A549 (cell line): ENCODE data around the gene CCDC150. TPM values are rescaled to one million over a fixed set of nuclear protein-coding genes. Genes with fewer than 3 reads are reported as not detected.
"Not testable (repeated sequence)": the region's sequence is repeated elsewhere in the genome, so short reads cannot be mapped to it uniquely, and the experiment has no call there.

ENCODE experiments used
- ATAC-seq, 2 experiments: fragments of 200-7000 bp in 1 of 2; fragments of >200 bp in 1 of 2; cut with Nextera tagmentation in 1 of 2; cut with Tn5 transposase in 1 of 2; 3 replicates each; pipeline versions ENCODE4 v1.8.0 to v1.9.1; 2018 to 2020; ENCODE audit warnings: mild to moderate bottlenecking in 1 of 2, moderate library complexity in 1 of 2
- CTCF ChIA-PET: fragments of 300-600 bp; sonication (Branson Sonifier 250); formaldehyde crosslinking; extraction: SDS; loops from one replicate; lab custom pipeline; 2021; ENCODE audit warnings: antibody characterized with exemption, inconsistent platforms; lab: Yijun Ruan, JAX
- POLR2A ChIA-PET: fragments of 350-600 bp; formaldehyde crosslinking; extraction: SDS; loops from one replicate; lab custom pipeline; 2021; ENCODE audit warnings: antibody characterized with exemption, inconsistent platforms; lab: Yijun Ruan, JAX
- DNase-seq, 2 experiments: peaks; one replicate each; pipeline versions ENCODE4 v3.0.0 to v3.0.0-alpha.2; 2011 to 2016; ENCODE audit warnings: low read depth in 1 of 2, low spot score in 1 of 2
- FAIRE-seq: peaks from 2 replicates; lab custom pipeline; 2011; peaks lifted over from hg19 to GRCh38; lab: Jason Lieb, UNC
- H3K27ac ChIP-seq, 2 experiments: fragments of >200 bp; sonication (Bioruptor Twin); formaldehyde crosslinking; 3 replicates each; pipeline ENCODE4 v1.5.1; 2016 to 2017
- H3K4me1 ChIP-seq: fragments of >200 bp; sonication (Bioruptor Twin); formaldehyde crosslinking; 3 replicates; pipeline ENCODE4 v1.6.1; 2016
- H3K4me2 ChIP-seq: fragments of >200 bp; sonication (Bioruptor Twin); formaldehyde crosslinking; 3 replicates; pipeline ENCODE4 v1.6.1; 2016
- H3K4me3 ChIP-seq: fragments of >200 bp; sonication (Bioruptor Twin); formaldehyde crosslinking; 3 replicates; pipeline ENCODE4 v1.5.1; 2016
- H3K9me3 ChIP-seq: fragments of >200 bp; sonication (Bioruptor Twin); formaldehyde crosslinking; 3 replicates; pipeline ENCODE4 v1.6.1; 2016
- CEBPB ChIP-seq, 2 experiments: fragments of >200 bp in 1 of 2; sonication (Bioruptor Twin) in 1 of 2; formaldehyde crosslinking in 1 of 2; IDR thresholded peaks; 2 replicates each; pipeline ENCODE4 v1.6.1; 2012 to 2016
- CTCF ChIP-seq: fragments of >200 bp; sonication (Bioruptor Twin); formaldehyde crosslinking; IDR thresholded peaks from 3 replicates; pipeline ENCODE4 v1.5.1; 2016
- ELK1 ChIP-seq: fragments of 150-350 bp; IDR thresholded peaks from 2 replicates; pipeline ENCODE4 v1.6.1; 2014; ENCODE audit warnings: low read depth, mild to moderate bottlenecking, low read length
- EP300 ChIP-seq, 2 experiments: fragments of >200 bp; sonication (Bioruptor Twin); formaldehyde crosslinking; IDR thresholded peaks; 2 replicates in 1 of 2; 3 replicates in 1 of 2; pipeline ENCODE4 v1.6.1; 2016 to 2017
- FOSB ChIP-seq: fragments of 250-450 bp; sonication (Bioruptor Pico); IDR thresholded peaks from 2 replicates; pipeline ENCODE4 v1.5.0; 2020; ENCODE audit warnings: mild to moderate bottlenecking, moderate library complexity
- FOSL2 ChIP-seq, 2 experiments: fragments of 450-650 bp in 1 of 2; fragments of >200 bp in 1 of 2; sonication (Bioruptor Twin) in 1 of 2; formaldehyde crosslinking; IDR thresholded peaks; 2 replicates each; pipeline versions ENCODE4 v1.5.0 to v1.6.1; 2016 to 2020; ENCODE audit warnings: mild to moderate bottlenecking in 1 of 2, moderate library complexity in 1 of 2
- HDAC2 ChIP-seq: fragments of 200-600 bp; sonication (generic); IDR thresholded peaks from 2 replicates; pipeline ENCODE4 v1.6.1; 2016
- HOXB13 ChIP-seq: fragments of 250-450 bp; sonication (Bioruptor Pico); IDR thresholded peaks from 2 replicates; pipeline ENCODE4 v1.5.0; 2020; ENCODE audit warnings: low read depth, mild to moderate bottlenecking, moderate library complexity
- HOXB5 ChIP-seq: fragments of 250-450 bp; sonication (Bioruptor Pico); IDR thresholded peaks from 2 replicates; pipeline ENCODE4 v1.5.0; 2020; ENCODE audit warnings: mild to moderate bottlenecking, moderate library complexity
- JUN ChIP-seq, 2 experiments: fragments of >200 bp; sonication (Bioruptor Twin); formaldehyde crosslinking; IDR thresholded peaks; 2 replicates in 1 of 2; 3 replicates in 1 of 2; pipeline ENCODE4 v1.6.1; 2016 to 2017
- KDM5A ChIP-seq: fragments of 200-600 bp; sonication (generic); IDR thresholded peaks from 2 replicates; pipeline ENCODE4 v1.6.1; 2016; ENCODE audit warnings: antibody characterized with exemption, mild to moderate bottlenecking
- MAX ChIP-seq: IDR thresholded peaks from 2 replicates; pipeline ENCODE4 v1.6.1; 2012
- PBX3 ChIP-seq: IDR thresholded peaks from 2 replicates; pipeline ENCODE4 v1.6.1; 2012
- RAD21 ChIP-seq, 2 experiments: fragments of >200 bp in 1 of 2; sonication (Bioruptor Twin) in 1 of 2; formaldehyde crosslinking in 1 of 2; IDR thresholded peaks in 1 of 2; conservative IDR thresholded peaks in 1 of 2; 2 replicates in 1 of 2; 3 replicates in 1 of 2; pipeline ENCODE4 v1.6.1; 2012 to 2018; ENCODE audit warnings: inconsistent platforms in 1 of 2
- RCOR1 ChIP-seq: fragments of 150-350 bp; IDR thresholded peaks from 2 replicates; pipeline ENCODE4 v1.6.1; 2014; ENCODE audit warnings: antibody characterized with exemption, low read length, low read depth
- SMC3 ChIP-seq: fragments of >200 bp; sonication (Bioruptor Twin); formaldehyde crosslinking; IDR thresholded peaks from 3 replicates; pipeline ENCODE4 v1.6.1; 2018; ENCODE audit warnings: inconsistent platforms
- SREBF2 ChIP-seq: fragments of 450-650 bp; IDR thresholded peaks from 2 replicates; pipeline ENCODE4 v1.6.1; 2014; ENCODE audit warnings: mild to moderate bottlenecking, moderate library complexity
- ZC3H11A ChIP-seq: fragments of 450-650 bp; IDR thresholded peaks from 2 replicates; pipeline ENCODE4 v1.6.1; 2014; ENCODE audit warnings: antibody characterized with exemption, mild to moderate bottlenecking
- ZFP36 ChIP-seq: fragments of 450-650 bp; IDR thresholded peaks from 2 replicates; pipeline ENCODE4 v1.6.1; 2014; ENCODE audit warnings: borderline replicate concordance; ENCODE audit not compliant: partially characterized antibody
- ZSCAN20 ChIP-seq: fragments of 250-450 bp; sonication (Bioruptor Pico); IDR thresholded peaks from 2 replicates; pipeline ENCODE4 v1.8.0; 2022; ENCODE audit warnings: mild to moderate bottlenecking, moderate library complexity
- WGBS: methylation state at CpG from one replicate; pipeline ENCODE4 v1.1.6; 2017; ENCODE audit errors: missing lambda C conversion rate; 5-methylcytosine and 5-hydroxymethylcytosine counted together
- polyA plus RNA-seq, 4 experiments: library from polyadenylated mRNA; depleted of rRNA in 3 of 4; stranded (reverse); fragments of >200 nt; fragmentation: RNase III in 1 of 4; extraction: RNeasy Plus Mini Kit Qiagen cat#74134 plus additional on column Dnase treatment in 1 of 4; gene quantifications; 2 replicates in 3 of 4; 3 replicates in 1 of 4; pipeline ENCODE4 v1.2.3, GENCODE V29; 2011 to 2017

The CCDC150 gene
- polyA plus RNA-seq, 2 of the 4 experiments (the other 2 are of a cell fraction) = 14.2 to 17.7 TPM

- 74% methylated on average over 3 of the region's 3 CpGs for WGBS
- H3K4me3 ChIP-seq = no peak overlapping the region
- ChIA-PET CTCF (interaction anchor here (1.1 to 2.0 kb wide), 3 partner anchors 11 to 38 kb away, joined by 3 to 5 read pairs (median 5); no protein-coding TSS in a partner anchor), POLR2A (interaction anchor here (0.9 kb wide), 1 partner anchor 15 kb away, joined by 4 read pairs; no protein-coding TSS in a partner anchor)
- TF ChIP-seq SMC3 (no peak), EP300 (IDR thresholded peaks at IDR 0.05) (no peak)
- no peaks in the 10 kb centered on the region for H3K9me3 ChIP-seq
- peaks cover 22% of the 10 kb centered on the region for H3K4me1 ChIP-seq
- DNase-seq (no peak), FAIRE-seq (no peak), ATAC-seq (no peak)
- H3K4me2 ChIP-seq = peak overlapping the region; percentile 13; the same call in 1 of the 3 replicates
- H3K27ac ChIP-seq = peak overlapping the region; percentile 52 to 67; a peak in 4 of 6 replicates
These were observed 32.4 kb upstream of the CCDC150 start for GRCh38 chr2:196607073-196607472.

DNA sequence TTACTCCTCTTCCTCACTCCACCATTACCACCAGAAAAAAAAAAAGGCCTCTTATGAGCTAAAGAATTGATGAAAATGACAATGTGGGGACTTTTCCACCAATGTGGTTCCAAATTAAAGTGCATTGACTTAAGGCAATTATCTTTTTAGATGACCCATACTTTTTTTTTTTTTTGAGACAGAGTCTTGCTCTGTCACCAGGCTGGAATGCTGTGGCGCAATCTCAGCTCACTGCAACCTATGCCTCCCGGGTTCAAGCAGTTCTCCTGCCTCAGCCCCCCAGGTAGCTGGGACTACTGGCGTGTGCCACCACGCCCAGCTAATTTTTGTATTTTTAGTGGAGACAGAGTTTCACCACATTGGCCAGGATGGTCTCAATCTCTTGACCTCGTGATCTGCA is 31.6 kb upstream of the CCDC150 start:
- FAIRE-seq; H3K9me3 ChIP-seq; H3K4me3 ChIP-seq; TF ChIP-seq FOSL2 (IDR thresholded peaks at IDR 0.05): not testable (repeated sequence)
- Histone ChIP-seq H3K4me1 (peaks cover 18% of the 10 kb centered on the region), H3K4me2 (peak overlapping the region; percentile 64), H3K27ac (peak overlapping the region; percentile 43 to 75)
- WGBS = 40% methylated on average over 5 of the region's 5 CpGs
- peak in 1 of 2 experiments; percentile 21 for DNase-seq
- peak in 1 of 2 experiments; percentile 40; a peak in 2 of 6 replicates for ATAC-seq
- ChIA-PET CTCF (interaction anchor here (0.7 to 2.0 kb wide), 5 partner anchors 10 to 536 kb away, joined by 3 to 5 read pairs (median 3); no protein-coding TSS in a partner anchor), POLR2A (interaction anchor here (0.9 kb wide), 1 partner anchor 15 kb away, joined by 4 read pairs; no protein-coding TSS in a partner anchor)
- TF ChIP-seq JUN (IDR thresholded peaks at IDR 0.05) (peak in 1 of 2 experiments; percentile 28; a peak in 1 of 5 replicates), CEBPB (IDR thresholded peaks at IDR 0.05) (peak; percentile 77 to 93; a peak in 3 of 4 replicates), FOSL2 (CRISPR knock-in tag; IDR thresholded peaks at IDR 0.05) (peak; percentile 27; the same call in 1 of the 2 replicates)

GRCh38 chr2:196609806-196610205 is 29.7 kb upstream of the CCDC150 start:
- POLR2A ChIA-PET = no interaction called here
- FAIRE-seq (no peak), DNase-seq (no peak), ATAC-seq (no peak)
- TF ChIP-seq RAD21 (conservative IDR thresholded peaks at IDR 0.05 in 1 of 2, IDR thresholded peaks at IDR 0.05 in 1 of 2) (no peak), RCOR1 (no peak), HOXB13 (CRISPR knock-in tag) (no peak), HOXB5 (CRISPR knock-in tag) (no peak), KDM5A (no peak), ZC3H11A (no peak), CEBPB (IDR thresholded peaks at IDR 0.05) (no peak), PBX3 (no peak), SREBF2 (no peak), SMC3 (no peak), HDAC2 (no peak), CTCF (no peak), ZSCAN20 (CRISPR knock-in tag) (no peak), MAX (no peak), ELK1 (no peak), ZFP36 (no peak), FOSB (no peak)
- Histone ChIP-seq H3K4me2 (no peak overlapping the region), H3K4me3 (no peak overlapping the region), H3K9me3 (no peaks in the 10 kb centered on the region), H3K27ac (no peak overlapping the region), H3K4me1 (peaks cover 18% of the 10 kb centered on the region)
- 85% methylated on average over 2 of the region's 2 CpGs for WGBS
- CTCF ChIA-PET = interaction anchor here (1.5 kb wide), 1 partner anchor 9 kb away, joined by 3 read pairs; no protein-coding TSS in a partner anchor
